ENCODE measurements around the gene SYNC. TPM values are rescaled to one million over a fixed set of nuclear protein-coding genes. Genes with fewer than 3 reads are reported as not detected.

The SYNC gene
- total RNA-seq, 2 experiments from 2014 or later: not detected

DNA sequence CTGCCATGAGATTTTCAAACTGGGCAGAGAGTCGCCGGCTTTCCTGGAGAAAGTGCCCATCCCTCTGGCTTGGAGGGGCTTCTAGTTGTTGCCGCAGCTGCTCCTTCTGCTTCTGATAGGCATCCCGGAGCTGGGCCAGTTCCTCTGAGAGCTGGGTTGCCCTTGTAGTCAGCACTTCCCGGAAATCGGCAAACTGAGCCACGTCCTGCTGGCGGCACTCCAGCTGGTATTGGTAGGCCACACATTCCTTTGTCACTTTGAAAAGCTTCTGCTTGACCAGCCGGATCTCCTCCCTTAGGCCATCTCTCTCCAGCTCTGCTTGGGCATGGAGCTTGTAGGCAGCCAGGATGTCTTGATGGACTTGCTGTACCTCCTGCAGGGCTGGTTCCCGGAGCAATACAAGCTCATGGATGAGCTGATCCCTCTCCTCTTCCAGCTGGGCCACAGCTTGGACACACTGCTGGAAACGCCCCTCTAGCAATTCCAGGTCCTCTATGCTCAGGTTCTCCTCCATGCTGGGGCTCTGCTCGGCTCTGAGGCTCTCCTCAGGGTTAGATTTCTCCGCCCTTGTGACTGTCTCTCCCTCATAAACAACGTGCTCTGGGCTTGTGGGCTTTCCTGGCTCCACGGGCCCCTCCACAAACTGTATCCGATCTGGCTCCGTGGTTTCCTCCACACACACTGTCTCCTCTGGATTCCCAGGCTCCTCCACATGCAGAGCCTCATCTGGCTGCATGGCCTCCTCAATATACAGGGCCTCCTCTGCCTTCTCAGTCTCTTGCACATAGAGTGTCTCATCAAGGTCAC is 7.3 kb downstream of the SYNC start:
- POLR2A ChIA-PET: interaction anchor here (0.7 kb wide), 1 partner anchor 45 kb away, joined by 4 read pairs; the partner anchor contains the start of gene RBBP4
- DNase-seq (no peak), ATAC-seq (ENCODE audit: poor library complexity) (no peak)
- H3K4me1 Mint-ChIP-seq (ENCODE audit: low read depth): no peaks in the 10 kb centered on the region
- CTCF ChIA-PET: interaction anchor here (3.1 kb wide), 1 partner anchor 17 kb away, joined by 11 read pairs; no protein-coding TSS in a partner anchor
- no peaks in the 10 kb centered on the region for H3K9me3 Mint-ChIP-seq
- intact Hi-C loops (cut with DNase I, micrococcal nuclease): no loop called here
- TF ChIP-seq, protein P1, sequence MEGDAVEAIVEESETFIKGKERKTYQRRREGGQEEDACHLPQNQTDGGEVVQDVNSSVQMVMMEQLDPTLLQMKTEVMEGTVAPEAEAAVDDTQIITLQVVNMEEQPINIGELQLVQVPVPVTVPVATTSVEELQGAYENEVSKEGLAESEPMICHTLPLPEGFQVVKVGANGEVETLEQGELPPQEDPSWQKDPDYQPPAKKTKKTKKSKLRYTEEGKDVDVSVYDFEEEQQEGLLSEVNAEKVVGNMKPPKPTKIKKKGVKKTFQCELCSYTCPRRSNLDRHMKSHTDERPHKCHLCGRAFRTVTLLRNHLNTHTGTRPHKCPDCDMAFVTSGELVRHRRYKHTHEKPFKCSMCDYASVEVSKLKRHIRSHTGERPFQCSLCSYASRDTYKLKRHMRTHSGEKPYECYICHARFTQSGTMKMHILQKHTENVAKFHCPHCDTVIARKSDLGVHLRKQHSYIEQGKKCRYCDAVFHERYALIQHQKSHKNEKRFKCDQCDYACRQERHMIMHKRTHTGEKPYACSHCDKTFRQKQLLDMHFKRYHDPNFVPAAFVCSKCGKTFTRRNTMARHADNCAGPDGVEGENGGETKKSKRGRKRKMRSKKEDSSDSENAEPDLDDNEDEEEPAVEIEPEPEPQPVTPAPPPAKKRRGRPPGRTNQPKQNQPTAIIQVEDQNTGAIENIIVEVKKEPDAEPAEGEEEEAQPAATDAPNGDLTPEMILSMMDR (IDR thresholded peaks at IDR 0.05): no peak
- no peak overlapping the region for H3K4me3 ChIP-seq (ENCODE audit: low read length)
- H3K36me3 ChIP-seq (ENCODE audit: insufficient read depth, low read length): no peaks in the 10 kb centered on the region
- peaks cover 4% of the 10 kb centered on the region for H3K27me3 Mint-ChIP-seq
- no peak overlapping the region for H3K4me3 Mint-ChIP-seq
- H3K27ac ChIP-seq (ENCODE audit: low read depth in 1 of 2, low read length in 2 of 2): no peak overlapping the region
- peaks cover 7% of the 10 kb centered on the region for H3K4me1 ChIP-seq (ENCODE audit: insufficient read depth, low read length)
- no peak overlapping the region for H3K27ac Mint-ChIP-seq
- H3K9me3 ChIP-seq (ENCODE audit: control insufficient read depth in 1 of 2, insufficient read depth in 1 of 2, low read length in 2 of 2): no peaks in the 10 kb centered on the region
- no peaks in the 10 kb centered on the region for H3K36me3 Mint-ChIP-seq (ENCODE audit: low read depth)
- no peaks in the 10 kb centered on the region for H3K27me3 ChIP-seq (ENCODE audit: control insufficient read depth in 1 of 2, insufficient read depth in 2 of 2, low read length in 2 of 2)

DNA sequence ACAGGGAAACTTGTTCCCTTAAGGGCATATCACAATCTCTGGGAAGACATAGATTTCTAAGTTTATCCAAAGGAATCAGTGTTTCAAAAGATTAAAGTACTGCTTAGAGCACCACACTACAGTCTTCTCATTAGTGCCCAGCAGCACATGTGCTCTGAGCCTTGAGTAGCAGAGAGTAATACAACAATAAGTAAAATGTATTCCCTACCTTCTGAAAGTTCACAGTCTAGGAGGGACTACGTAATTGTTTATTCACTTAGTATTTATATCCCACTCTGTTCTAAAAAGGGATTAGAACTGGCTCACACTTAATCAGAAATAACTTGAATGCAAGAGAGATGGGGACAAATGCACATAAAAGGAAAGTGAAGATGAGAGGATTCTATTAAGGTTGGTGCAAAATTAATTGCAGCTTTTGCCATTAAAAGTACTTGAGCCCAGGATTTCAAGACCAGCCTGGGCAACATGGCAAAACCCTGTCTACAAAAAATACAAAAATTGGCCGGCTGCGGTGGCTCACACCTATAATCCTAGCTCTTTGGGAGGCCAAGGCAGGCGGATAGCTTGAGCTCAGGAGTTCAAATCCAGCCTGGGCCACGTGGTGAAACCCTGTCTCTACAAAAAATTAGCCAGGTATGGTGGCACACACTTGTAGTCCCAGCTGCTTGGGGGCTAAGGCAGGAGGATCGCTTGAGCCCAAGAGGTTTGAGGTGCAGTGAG is 9.0 kb downstream of the SYNC start:
- H3K27me3 Mint-ChIP-seq: no peaks in the 10 kb centered on the region
- H3K27ac ChIP-seq (ENCODE audit: low read depth in 1 of 2, low read length in 2 of 2): no peak overlapping the region
- H3K27ac Mint-ChIP-seq: no peak overlapping the region
- H3K4me1 Mint-ChIP-seq (ENCODE audit: low read depth): no peaks in the 10 kb centered on the region
- no peaks in the 10 kb centered on the region for H3K36me3 ChIP-seq (ENCODE audit: insufficient read depth, low read length)
- ATAC-seq (ENCODE audit: poor library complexity) (no peak), DNase-seq (no peak)
- H3K36me3 Mint-ChIP-seq (ENCODE audit: low read depth): no peaks in the 10 kb centered on the region
- no peak overlapping the region for H3K4me3 ChIP-seq (ENCODE audit: low read length)
- ChIA-PET CTCF (interaction anchor here (3.1 kb wide), 1 partner anchor 19 kb away, joined by 11 read pairs; no protein-coding TSS in a partner anchor), POLR2A (no interaction called here)
- no peaks in the 10 kb centered on the region for H3K9me3 Mint-ChIP-seq
- intact Hi-C loops (cut with DNase I, micrococcal nuclease): no loop called here
- H3K4me3 Mint-ChIP-seq: no peak overlapping the region
- H3K4me1 ChIP-seq (ENCODE audit: insufficient read depth, low read length): peaks cover 7% of the 10 kb centered on the region
- no peaks in the 10 kb centered on the region for H3K9me3 ChIP-seq (ENCODE audit: control insufficient read depth in 1 of 2, insufficient read depth in 1 of 2, low read length in 2 of 2)
- no peaks in the 10 kb centered on the region for H3K27me3 ChIP-seq (ENCODE audit: control insufficient read depth in 1 of 2, insufficient read depth in 2 of 2, low read length in 2 of 2)
- TF ChIP-seq, protein P1 (IDR thresholded peaks at IDR 0.05): no peak

DNA sequence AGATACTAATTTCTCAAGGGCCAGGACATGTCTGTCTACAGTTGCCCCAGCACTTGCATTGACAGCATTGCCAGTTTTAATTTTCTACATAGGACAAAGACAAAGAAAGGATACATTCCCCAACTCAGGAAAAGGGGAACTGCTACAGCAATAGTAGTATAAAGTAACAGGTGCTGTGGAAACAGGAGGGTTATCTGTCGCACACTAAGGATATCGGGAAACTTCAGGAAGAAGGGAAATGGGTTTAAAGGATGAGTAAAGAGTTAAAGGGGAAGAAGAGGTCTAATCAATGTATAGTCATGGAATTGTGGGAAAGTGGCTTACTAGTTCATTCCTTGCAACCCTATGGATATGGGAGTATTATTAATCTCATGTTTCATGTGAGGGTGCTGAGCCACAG is 16.2 kb downstream of the SYNC start:
- Histone ChIP-seq H3K36me3 (ENCODE audit: insufficient read depth, low read length) (peaks cover 47% of the 10 kb centered on the region), H3K9me3 (ENCODE audit: control insufficient read depth in 1 of 2, insufficient read depth in 1 of 2, low read length in 2 of 2) (no peaks in the 10 kb centered on the region), H3K27ac (ENCODE audit: low read depth in 1 of 2, low read length in 2 of 2) (no peak overlapping the region), H3K27me3 (ENCODE audit: control insufficient read depth in 1 of 2, insufficient read depth in 2 of 2, low read length in 2 of 2) (no peaks in the 10 kb centered on the region), H3K4me3 (ENCODE audit: low read length) (no peak overlapping the region), H3K4me1 (ENCODE audit: insufficient read depth, low read length) (no peaks in the 10 kb centered on the region)
- no peak for ATAC-seq (ENCODE audit: poor library complexity)
- Mint-ChIP-seq H3K27me3 (no peaks in the 10 kb centered on the region), H3K27ac (no peak overlapping the region), H3K4me1 (ENCODE audit: low read depth) (no peaks in the 10 kb centered on the region), H3K4me3 (no peak overlapping the region), H3K36me3 (ENCODE audit: low read depth) (peaks cover 49% of the 10 kb centered on the region), H3K9me3 (no peaks in the 10 kb centered on the region)
- ChIA-PET POLR2A (interaction anchor here (1.4 kb wide), 1 partner anchor 36 kb away, joined by 5 read pairs; the partner anchor contains the start of genes RBBP4 and ZBTB8OS), CTCF (no interaction called here)
- intact Hi-C loops (cut with DNase I, micrococcal nuclease): no loop called here
- TF ChIP-seq, protein P1 (IDR thresholded peaks at IDR 0.05): no peak
- no peak for DNase-seq
